Spleen (tissue), 7 donors: ENCODE results near the gene PTPRM.

Experiments used
- CTCF ChIP-seq, 11 experiments: fragments of 200-600 bp in 7 of 11; fragments of 450-650 bp in 4 of 11; sonication (generic) in 4 of 11; IDR thresholded peaks in 8 of 11; conservative IDR thresholded peaks in 3 of 11; 1 replicate in 7 of 11; 2 replicates in 4 of 11; pipeline versions ENCODE4 v1.4.0 to v1.8.0; 2016 to 2021; ENCODE audit warnings: antibody characterized with exemption in 11 of 11, inconsistent platforms in 4 of 11, mild to moderate bottlenecking in 1 of 11
- POLR2A ChIP-seq, 3 donors: fragments of 450-650 bp; IDR thresholded peaks; one replicate each; pipeline ENCODE4 v1.5.1; 2017; ENCODE audit warnings: antibody characterized with exemption in 3 of 3, mild to moderate bottlenecking in 1 of 3
- donor health status: DM: no; HTN: no; CAD: no; lungs with moderate emphysema.
- donor health status: DM: no; HTN: no; CAD: no.
- donor health status: DM: no; HTN: no; CAD: no.

- TF ChIP-seq POLR2A (IDR thresholded peaks at IDR 0.05), result no peak
- no peak for TF ChIP-seq CTCF (IDR thresholded peaks at IDR 0.05 in 8 of 11, conservative IDR thresholded peaks at IDR 0.05 in 3 of 11)
Observed at GRCh38 chr18:7919565-7919964, 352.4 kb downstream of the PTPRM start.
